Heart left ventricle (tissue), 16 donors: ENCODE results near the gene RTL5. TPM values are rescaled to one million over a fixed set of nuclear protein-coding genes. Genes with fewer than 3 reads are reported as not detected.

ENCODE experiments used
- ATAC-seq, 4 donors: fragments of 200-7000 bp; cut with Tn5 transposase; one replicate each; pipeline ENCODE4 v1.9.1; 2020 to 2022; ENCODE audit warnings: moderate library complexity in 4 of 4, mild to moderate bottlenecking in 3 of 4, moderate number of reproducible peaks in 1 of 4
- DNase-seq, 5 donors: peaks; one replicate each; pipeline ENCODE4 v3.0.0-alpha.2; 2020
- H3K27ac ChIP-seq, 12 donors: fragments of 200-600 bp; sonication (generic) in 4 of 12; one replicate each; pipeline versions ENCODE4 v1.5.0 to v1.8.0; 2016 to 2022; ENCODE audit warnings: mild to moderate bottlenecking in 2 of 12
- H3K27me3 ChIP-seq, 9 donors: fragments of 200-600 bp; sonication (generic) in 2 of 9; one replicate each; pipeline versions ENCODE4 v1.5.1 to v1.8.0; 2016 to 2022; ENCODE audit warnings: mild to moderate bottlenecking in 3 of 9
- H3K36me3 ChIP-seq, 9 donors: fragments of 200-600 bp; sonication (generic) in 2 of 9; one replicate each; pipeline versions ENCODE4 v1.5.0 to v1.8.0; 2018 to 2022; ENCODE audit warnings: mild to moderate bottlenecking in 2 of 9
- H3K4me1 ChIP-seq, 12 donors: fragments of 200-600 bp; sonication (generic) in 4 of 12; one replicate each; pipeline versions ENCODE4 v1.5.0 to v1.8.0; 2016 to 2022; ENCODE audit warnings: mild to moderate bottlenecking in 3 of 12
- H3K4me3 ChIP-seq, 12 donors: fragments of 200-600 bp; sonication (generic) in 4 of 12; one replicate each; pipeline versions ENCODE4 v1.5.0 to v1.8.0; 2017 to 2022; ENCODE audit warnings: mild to moderate bottlenecking in 9 of 12, moderate library complexity in 4 of 12
- H3K9me3 ChIP-seq, 12 donors: fragments of 200-600 bp; sonication (generic) in 4 of 12; one replicate each; pipeline versions ENCODE4 v1.5.0 to v1.8.0; 2016 to 2022; ENCODE audit warnings: mild to moderate bottlenecking in 1 of 12
- CTCF ChIP-seq, 12 donors: fragments of 200-600 bp; sonication (generic) in 4 of 12; IDR thresholded peaks; one replicate each; pipeline versions ENCODE4 v1.5.0 to v1.8.0; 2018 to 2022; ENCODE audit warnings: antibody characterized with exemption in 12 of 12, mild to moderate bottlenecking in 5 of 12
- POLR2A ChIP-seq, 2 donors: fragments of 450-650 bp; IDR thresholded peaks; one replicate each; pipeline ENCODE4 v1.6.1; 2017; ENCODE audit warnings: antibody characterized with exemption in 2 of 2, mild to moderate bottlenecking in 2 of 2, moderate library complexity in 2 of 2
- WGBS, 4 donors: extraction: QIAGEN DNeasy Blood & Tissue Kit in 2 of 4; methylation state at CpG; one replicate each; pipeline versions ENCODE4 v1.1.5 to v1.1.7; 2013 to 2018; 5-methylcytosine and 5-hydroxymethylcytosine counted together
- intact Hi-C, 10 donors: fragments of 100-400 bp; cut with DNase I; formaldehyde crosslinking; loops; one replicate each; pipeline versions ENCODE4 v1.11.1 to v1.14.2; 2022
- polyA plus RNA-seq, 2 donors: library from polyadenylated mRNA; stranded (reverse); fragments of 200-250 nt; gene quantifications; one replicate each; pipeline ENCODE4 v1.2.3, GENCODE V29; 2013
- total RNA-seq, 9 donors: library from RNA; depleted of rRNA in 2 of 9; stranded (reverse); fragments of >200 nt in 2 of 9; fragmentation: NEBNext Ultra II Directional in 3 of 9; extraction: Animal tissue kit (Norgen Biotek cat#: 25700) in 3 of 9; gene quantifications; one replicate each; pipeline versions ENCODE4 v1.1.0 to v1.2.4, GENCODE V29; 2016 to 2023
- donor health status: ischemic (EF 13 %, LVEDD 7.1; RV severe dilation, severe dysfunction).
- donor health status: healthy with polysubstance abuse.
- donor health status: DM: no; HTN: yes; CAD: no.
- donor health status: DM: no; HTN: no; CAD: no.
- donor health status: ischemic (EF 25% LVEDD 6.9; RV normal size, moderate dysfunction).
- donor health status: ischemic (EF 25% LVEDD 5.7; RV mildly dilated, moderate dysfunction).
- donor health status: healthy.
- donor health status: DM: yes; HTN: yes; CAD: no.
- donor health status: ischemic (EF 35%, LVEDD 5.7; RV mildly dilated, moderate dysfunction).
- donor health status: nonischemic (EF 11% LVEDD 7.7; RV severe dilation, severe dysfunction).
- donor health status: DM: yes; HTN: yes; CAD: no.
- donor health status: PGD.
- donor health status: ischemic (EF 29% LVEDD 5.4; RV normal size, mild dysfunction).
- donor health status: nonischemic (EF 23%, LVEDD 6.1; RV moderate dilation, normal function).

The RTL5 gene
- total and polyA plus RNA-seq, 11 donors: 1.2 to 6.0 (median 2.5) TPM

- Histone ChIP-seq H3K27me3 (peaks cover 0 to 40% (median 0%) of the 10 kb centered on the region in 9 donors), H3K4me1 (peaks cover 0 to 24% (median 7%) of the 10 kb centered on the region in 12 donors), H3K36me3 (no peaks in the 10 kb centered on the region), H3K27ac (peak overlapping the region in 6 of 12 donors; percentile 3 to 80 (median 54)), H3K4me3 (peak overlapping the region in 11 of 12 donors; percentile 2 to 57 (median 42)), H3K9me3 (no peaks in the 10 kb centered on the region)
- ATAC-seq (no peak), DNase-seq (no peak)
- TF ChIP-seq POLR2A (IDR thresholded peaks at IDR 0.05) (no peak), CTCF (IDR thresholded peaks at IDR 0.05) (no peak)
- 54 to 75% (median 63%) methylated on average over 7 of the region's 7 CpGs for WGBS, 4 donors
- intact Hi-C loops: loop anchor here in 1 of 10 donors (5.0 kb wide), 1 partner anchor 47 kb away; no protein-coding TSS in a partner anchor
Observed at GRCh38 chrX:72080800-72081199, 50.9 kb downstream of the RTL5 start.

DNA sequence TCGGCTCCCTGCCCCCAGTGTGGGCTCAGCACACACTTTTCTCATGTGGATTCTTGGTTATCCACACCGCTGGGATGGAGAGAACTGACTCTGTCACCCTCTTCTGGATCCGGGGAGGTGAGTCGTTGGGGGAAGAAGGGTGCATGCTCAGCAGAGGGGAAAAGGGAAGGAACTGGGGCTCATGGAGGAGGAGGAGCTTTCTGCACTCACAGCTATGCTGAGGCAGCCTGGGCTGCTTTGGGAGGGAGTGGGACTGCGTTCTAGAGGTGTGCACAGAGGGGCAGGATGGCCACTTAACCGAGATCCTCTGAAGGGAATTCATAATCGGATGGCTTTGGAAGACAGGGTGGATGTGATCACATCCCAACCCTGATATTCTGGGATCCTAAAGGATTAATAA, 51.6 kb downstream of the RTL5 start:
- intact Hi-C loops: loop anchor here in 1 of 10 donors (5.0 kb wide), 1 partner anchor 47 kb away; no protein-coding TSS in a partner anchor
- H3K4me1 ChIP-seq: peaks cover 0 to 24% (median 7%) of the 10 kb centered on the region in 12 donors

DNA sequence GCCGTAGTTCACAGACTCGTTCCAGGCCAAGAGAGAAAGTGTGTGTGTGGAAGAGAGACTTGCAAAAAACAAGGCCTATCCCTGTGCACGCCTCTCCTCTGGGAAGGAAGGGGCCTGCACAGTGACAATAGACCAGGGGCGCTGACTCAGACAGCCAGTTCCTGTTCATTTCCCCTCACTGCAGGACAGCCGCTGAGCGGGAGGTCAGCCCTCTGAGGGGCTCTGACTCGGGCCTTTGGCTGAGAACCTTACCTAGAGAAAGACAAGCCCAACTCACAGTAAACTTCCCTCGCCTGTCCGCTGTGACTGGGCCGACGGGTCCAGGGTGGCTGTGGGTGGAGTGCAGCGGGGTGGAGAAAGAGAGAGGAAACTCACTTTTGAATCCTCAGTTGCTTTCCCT, 52.1 kb downstream of the RTL5 start:
- Histone ChIP-seq H3K4me3 (peak overlapping the region in 11 of 12 donors; percentile 15 to 57 (median 42)), H3K27ac (peak overlapping the region; percentile 43 to 81 (median 74)), H3K9me3 (no peaks in the 10 kb centered on the region), H3K4me1 (peaks cover 0 to 24% (median 7%) of the 10 kb centered on the region in 12 donors), H3K36me3 (no peaks in the 10 kb centered on the region), H3K27me3 (peaks cover 0 to 33% (median 0%) of the 10 kb centered on the region in 9 donors)
- ATAC-seq (peak; percentile 84 to 96 (median 87)), DNase-seq (peak; percentile 57 to 75 (median 62))
- intact Hi-C loops: loop anchor here in 2 of 10 donors (2.0 to 5.0 kb wide), 2 partner anchors 43 to 48 kb away; no protein-coding TSS in a partner anchor
- 42 to 64% (median 60%) methylated on average over 12 of the region's 12 CpGs for WGBS, 4 donors
- TF ChIP-seq CTCF (IDR thresholded peaks at IDR 0.05) (no peak), POLR2A (IDR thresholded peaks at IDR 0.05) (no peak)

More for the DNA sequence above, 51.6 kb downstream of the RTL5 start:
- Histone ChIP-seq H3K27ac (peak overlapping the region; percentile 43 to 81 (median 74)), H3K36me3 (no peaks in the 10 kb centered on the region), H3K4me3 (peak overlapping the region in 11 of 12 donors; percentile 15 to 57 (median 42)), H3K27me3 (peaks cover 0 to 36% (median 0%) of the 10 kb centered on the region in 9 donors), H3K9me3 (no peaks in the 10 kb centered on the region)
- 45 to 72% (median 56%) methylated on average over 7 of the region's 7 CpGs for WGBS, 4 donors
- peak; percentile 24 to 44 (median 28) for ATAC-seq
- no peak for DNase-seq
- no peak for TF ChIP-seq POLR2A (IDR thresholded peaks at IDR 0.05)
- no peak for TF ChIP-seq CTCF (IDR thresholded peaks at IDR 0.05)

DNA sequence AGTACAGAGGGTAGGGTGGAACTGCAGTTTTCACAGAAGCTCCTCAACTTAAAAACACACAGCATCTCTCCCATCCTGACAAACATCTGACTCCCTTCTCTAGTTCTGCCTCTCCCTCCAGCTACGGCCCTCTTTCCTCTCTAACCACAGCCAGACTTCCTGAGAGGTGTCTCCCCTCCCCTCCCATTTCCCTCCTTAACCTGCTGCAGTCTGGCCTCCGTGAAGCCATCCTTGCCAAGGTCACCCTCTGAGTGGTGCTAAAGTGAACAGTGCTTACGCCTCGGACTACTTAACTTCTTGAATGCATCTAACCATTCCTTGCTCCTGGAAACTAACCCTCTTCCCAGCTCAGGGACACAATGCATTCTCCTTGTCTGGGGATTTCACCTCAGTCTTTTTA, 53.3 kb downstream of the RTL5 start:
- no peak for ATAC-seq
- WGBS, 4 donors: 60 to 71% (median 65%) methylated on average over 4 of the region's 4 CpGs

More for the DNA sequence above, 53.3 kb downstream of the RTL5 start:
- no peak for TF ChIP-seq POLR2A (IDR thresholded peaks at IDR 0.05)
- no peak for TF ChIP-seq CTCF (IDR thresholded peaks at IDR 0.05)
- Histone ChIP-seq H3K4me1 (peaks cover 0 to 24% (median 5%) of the 10 kb centered on the region in 12 donors), H3K4me3 (no peak overlapping the region), H3K36me3 (no peaks in the 10 kb centered on the region), H3K27ac (peak overlapping the region in 8 of 12 donors; percentile 26 to 81 (median 66)), H3K9me3 (no peaks in the 10 kb centered on the region), H3K27me3 (peaks cover 0 to 31% (median 0%) of the 10 kb centered on the region in 9 donors)
- DNase-seq: no peak
- intact Hi-C loops: loop anchor here in 1 of 10 donors (2.0 kb wide), 1 partner anchor 44 kb away; no protein-coding TSS in a partner anchor

Other genes with a start within 250 kb of the RTL5 start
- 10 to 100 TPM in 2 of 9 donors, 1 to 10 TPM in 7; 3.1 to 14.0 (median 5.8) TPM for gene NHSL2, start 221.1 kb downstream of the RTL5 start, total RNA-seq
- 1 to 10 TPM; 1.8 to 2.4 TPM for gene NHSL2, start 221.1 kb downstream of the RTL5 start, polyA plus RNA-seq
- 10 to 100 TPM in 5 of 9 donors, 1 to 10 TPM in 4; 8.4 to 13.1 (median 10.0) TPM for gene PIN4, start 49.8 kb upstream of the RTL5 start, total RNA-seq
- gene PIN4, start 49.8 kb upstream of the RTL5 start, polyA plus RNA-seq: 10 to 100 TPM; 16.5 to 41.5 TPM
- gene ERCC6L, start 107.1 kb upstream of the RTL5 start, total RNA-seq: under 1 TPM in 3 of 9 donors, not detected in 6; 0.09 to 0.45 (median 0.16) TPM
- under 1 TPM in 1 of 2 donors, not detected in 1; 0.01 TPM for gene ERCC6L, start 107.1 kb upstream of the RTL5 start, polyA plus RNA-seq
- 100 to 1,000 TPM; 328 to 689 (median 423) TPM for gene RPS4X, start 145.3 kb upstream of the RTL5 start, total RNA-seq
- gene RPS4X, start 145.3 kb upstream of the RTL5 start, polyA plus RNA-seq: 100 to 1,000 TPM; 423 to 998 TPM
- under 1 TPM in 2 of 9 donors, not detected in 7; 0.45 to 0.73 TPM for gene CITED1, start 174.0 kb upstream of the RTL5 start, total RNA-seq
- under 1 TPM in 1 of 2 donors, not detected in 1; 0.90 TPM for gene CITED1, start 174.0 kb upstream of the RTL5 start, polyA plus RNA-seq